Measurements from ENCODE around the gene GPR137B. TPM values are rescaled to one million over a fixed set of nuclear protein-coding genes. Genes with fewer than 3 reads are reported as not detected.

The GPR137B gene
- total RNA-seq, 1 experiment from 2014 or later: 11.4 TPM

DNA sequence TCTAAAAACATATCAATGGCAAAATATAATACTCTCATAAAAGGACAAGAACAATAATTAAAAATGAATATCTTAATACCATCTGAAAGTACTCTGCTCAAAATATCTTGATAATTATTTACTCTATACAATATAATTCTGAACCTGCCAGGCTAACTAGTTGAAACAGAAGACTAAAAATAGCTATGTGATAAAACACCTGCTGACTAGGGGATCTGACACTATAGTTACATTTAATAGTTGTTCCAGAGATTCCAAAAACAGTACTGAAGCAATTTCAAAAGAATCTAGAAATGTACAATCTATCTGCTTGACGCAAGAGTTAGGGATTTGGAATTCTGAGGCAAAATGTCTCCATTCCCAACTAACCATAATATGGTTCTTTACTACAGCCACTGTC is 109.2 kb downstream of the GPR137B start:
- BruUV-seq (replicated peaks): no TSS peak
- H3K9ac ChIP-seq (ENCODE audit: low read length): no peak overlapping the region
- H3K27me3 ChIP-seq (ENCODE audit: insufficient read depth, low read length): no peaks in the 10 kb centered on the region
- no peak overlapping the region for H3K27ac ChIP-seq (ENCODE audit: low read depth, low read length)
- H3K9me2 ChIP-seq (ENCODE audit: insufficient read depth): no peaks in the 10 kb centered on the region
- no peak overlapping the region for H3K4me3 ChIP-seq (replicated peaks in 1 of 2; ENCODE audit: low read depth in 1 of 2, low read length in 2 of 2)
- H4K20me1 ChIP-seq (ENCODE audit: insufficient read depth): no peaks in the 10 kb centered on the region
- ChIA-PET POLR2A (no interaction called here), CTCF (no interaction called here), RAD21 (ENCODE audit: low non-redundant PET in 1 of 2, low total read pairs in 2 of 2, uncharacterized antibody in 2 of 2, unreplicated experiment in 2 of 2) (no interaction called here)
- H3K4me1 ChIP-seq (ENCODE audit: control insufficient read depth in 1 of 2, insufficient read depth in 2 of 2, low read length in 2 of 2): no peaks in the 10 kb centered on the region
- H3K9me3 ChIP-seq (ENCODE audit: control insufficient read depth in 1 of 2, insufficient read depth in 1 of 2, low read depth in 1 of 2, low read length in 2 of 2): no peaks in the 10 kb centered on the region
- H3K36me3 ChIP-seq (ENCODE audit: control insufficient read depth in 1 of 2, insufficient read depth in 2 of 2, low read length in 2 of 2): no peaks in the 10 kb centered on the region
- H3K79me2 ChIP-seq (ENCODE audit: insufficient read depth, low read length): no peaks in the 10 kb centered on the region
- ATAC-seq (no peak), DNase-seq (ENCODE audit: low read depth, low spot score) (no peak)
- no peak overlapping the region for H3K4me2 ChIP-seq (ENCODE audit: low read length)
- H2AFZ ChIP-seq (ENCODE audit: low read depth, low read length, poor library complexity, severe bottlenecking): no peak overlapping the region
- intact Hi-C loops (cut with micrococcal nuclease): no loop called here
- TF ChIP-seq EZH2 (IDR thresholded peaks at IDR 0.05) (no peak), TCF7L2 (IDR thresholded peaks at IDR 0.05; ENCODE audit: borderline replicate concordance, extremely low read depth, insufficient read depth, insufficient read length) (no peak), YY1 (IDR thresholded peaks at IDR 0.05; ENCODE audit: extremely low read depth, insufficient replicate concordance, low read depth, low read length) (no peak), RAD21 (IDR thresholded peaks at IDR 0.05; ENCODE audit: low read depth) (no peak), CEBPB (IDR thresholded peaks at IDR 0.05; ENCODE audit: low read depth) (no peak)
- TF ChIP-seq, protein P1, sequence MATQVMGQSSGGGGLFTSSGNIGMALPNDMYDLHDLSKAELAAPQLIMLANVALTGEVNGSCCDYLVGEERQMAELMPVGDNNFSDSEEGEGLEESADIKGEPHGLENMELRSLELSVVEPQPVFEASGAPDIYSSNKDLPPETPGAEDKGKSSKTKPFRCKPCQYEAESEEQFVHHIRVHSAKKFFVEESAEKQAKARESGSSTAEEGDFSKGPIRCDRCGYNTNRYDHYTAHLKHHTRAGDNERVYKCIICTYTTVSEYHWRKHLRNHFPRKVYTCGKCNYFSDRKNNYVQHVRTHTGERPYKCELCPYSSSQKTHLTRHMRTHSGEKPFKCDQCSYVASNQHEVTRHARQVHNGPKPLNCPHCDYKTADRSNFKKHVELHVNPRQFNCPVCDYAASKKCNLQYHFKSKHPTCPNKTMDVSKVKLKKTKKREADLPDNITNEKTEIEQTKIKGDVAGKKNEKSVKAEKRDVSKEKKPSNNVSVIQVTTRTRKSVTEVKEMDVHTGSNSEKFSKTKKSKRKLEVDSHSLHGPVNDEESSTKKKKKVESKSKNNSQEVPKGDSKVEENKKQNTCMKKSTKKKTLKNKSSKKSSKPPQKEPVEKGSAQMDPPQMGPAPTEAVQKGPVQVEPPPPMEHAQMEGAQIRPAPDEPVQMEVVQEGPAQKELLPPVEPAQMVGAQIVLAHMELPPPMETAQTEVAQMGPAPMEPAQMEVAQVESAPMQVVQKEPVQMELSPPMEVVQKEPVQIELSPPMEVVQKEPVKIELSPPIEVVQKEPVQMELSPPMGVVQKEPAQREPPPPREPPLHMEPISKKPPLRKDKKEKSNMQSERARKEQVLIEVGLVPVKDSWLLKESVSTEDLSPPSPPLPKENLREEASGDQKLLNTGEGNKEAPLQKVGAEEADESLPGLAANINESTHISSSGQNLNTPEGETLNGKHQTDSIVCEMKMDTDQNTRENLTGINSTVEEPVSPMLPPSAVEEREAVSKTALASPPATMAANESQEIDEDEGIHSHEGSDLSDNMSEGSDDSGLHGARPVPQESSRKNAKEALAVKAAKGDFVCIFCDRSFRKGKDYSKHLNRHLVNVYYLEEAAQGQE (IDR thresholded peaks at IDR 0.05; ENCODE audit: low read depth): no peak

DNA sequence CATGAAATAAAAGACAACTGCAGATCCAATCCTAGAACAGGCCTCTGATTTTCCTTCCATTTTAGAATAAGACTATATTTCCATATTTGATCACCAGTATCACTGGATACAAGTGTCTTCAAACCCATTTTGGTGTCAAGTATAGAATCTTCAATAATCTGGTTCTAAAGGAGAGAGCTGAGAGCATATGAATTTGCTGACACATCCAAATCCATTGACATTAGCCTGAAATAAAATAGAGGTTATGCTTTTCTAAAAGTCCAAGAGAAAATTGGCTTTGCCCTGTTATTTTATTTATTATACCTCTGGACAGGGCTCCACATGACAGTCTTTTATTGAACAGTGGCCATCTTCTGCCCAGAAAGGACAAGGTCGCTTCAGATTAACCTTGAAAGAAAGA is 110.8 kb downstream of the GPR137B start:
- Histone ChIP-seq H3K9me3 (ENCODE audit: control insufficient read depth in 1 of 2, insufficient read depth in 1 of 2, low read depth in 1 of 2, low read length in 2 of 2) (peaks cover 0 to 4% of the 10 kb centered on the region in 2 experiments; a peak in 1 of 4 replicates), H2AFZ (ENCODE audit: low read depth, low read length, poor library complexity, severe bottlenecking) (no peak overlapping the region), H3K36me3 (ENCODE audit: control insufficient read depth in 1 of 2, insufficient read depth in 2 of 2, low read length in 2 of 2) (no peaks in the 10 kb centered on the region), H3K79me2 (ENCODE audit: insufficient read depth, low read length) (no peaks in the 10 kb centered on the region), H3K4me2 (ENCODE audit: low read length) (no peak overlapping the region), H4K20me1 (ENCODE audit: insufficient read depth) (no peaks in the 10 kb centered on the region), H3K27me3 (ENCODE audit: insufficient read depth, low read length) (no peaks in the 10 kb centered on the region), H3K27ac (ENCODE audit: low read depth, low read length) (no peak overlapping the region), H3K4me1 (ENCODE audit: control insufficient read depth in 1 of 2, insufficient read depth in 2 of 2, low read length in 2 of 2) (no peaks in the 10 kb centered on the region), H3K9ac (ENCODE audit: low read length) (no peak overlapping the region), H3K9me2 (ENCODE audit: insufficient read depth) (no peaks in the 10 kb centered on the region), H3K4me3 (replicated peaks in 1 of 2; ENCODE audit: low read depth in 1 of 2, low read length in 2 of 2) (no peak overlapping the region)
- POLR2A ChIA-PET: no interaction called here
- BruUV-seq (replicated peaks): no TSS peak
- CTCF ChIA-PET: no interaction called here
- no peak for DNase-seq (ENCODE audit: low read depth, low spot score)
- intact Hi-C loops (cut with micrococcal nuclease): no loop called here
- ATAC-seq: no peak
- TF ChIP-seq POLR2AphosphoS5 (IDR thresholded peaks at IDR 0.05; ENCODE audit: low read depth, low read length) (no peak), YY1 (IDR thresholded peaks at IDR 0.05; ENCODE audit: extremely low read depth, insufficient replicate concordance, low read depth, low read length) (no peak), CEBPB (IDR thresholded peaks at IDR 0.05; ENCODE audit: low read depth) (no peak), FOSL1 (IDR thresholded peaks at IDR 0.05; ENCODE audit: low read depth) (no peak), POLR2A (IDR thresholded peaks at IDR 0.05; ENCODE audit: borderline replicate concordance, extremely low read depth, insufficient read depth, insufficient read length) (no peak), CBX3 (IDR thresholded peaks at IDR 0.05; ENCODE audit: low read depth) (no peak)
- RAD21 ChIA-PET (ENCODE audit: low non-redundant PET in 1 of 2, low total read pairs in 2 of 2, uncharacterized antibody in 2 of 2, unreplicated experiment in 2 of 2): no interaction called here

Data from HCT116 (cell line).